Measurements from ENCODE around the gene TPPP2.
A peak's percentile ranks its signal among the peaks of the same experiment; 100 is the strongest.

TPPP2 gene

DNA sequence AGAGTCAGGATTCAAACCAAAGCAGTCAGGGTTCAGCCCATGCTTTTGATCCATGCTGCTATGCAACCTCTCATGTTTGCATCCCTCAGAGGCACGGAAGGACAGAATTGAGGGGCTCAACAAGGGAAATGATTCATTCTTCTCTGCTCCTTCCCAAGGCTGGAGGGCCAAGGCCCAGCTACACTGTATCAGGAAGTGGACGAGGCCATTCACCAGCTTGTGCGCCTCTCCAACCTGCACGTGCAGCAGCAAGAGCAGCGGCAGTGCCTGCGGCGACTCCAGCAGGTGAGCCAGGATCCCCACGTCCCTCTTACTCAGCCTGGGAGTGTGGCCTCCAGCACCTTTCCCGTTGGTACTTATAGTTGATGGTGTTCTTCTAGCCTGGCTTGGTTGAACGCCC is 48.7 kb downstream of the TPPP2 start:
- Histone ChIP-seq H3K4me2 (ENCODE audit: insufficient read depth, low read length, poor library complexity, severe bottlenecking) (no peak overlapping the region), H3K4me3 (ENCODE audit: low read length in 2 of 2) (no peak overlapping the region), H2BK5ac (ENCODE audit: low read length) (no peak overlapping the region), H4K91ac (ENCODE audit: low read depth, low read length, poor library complexity) (no peak overlapping the region), H3K4me1 (ENCODE audit: control insufficient read depth in 2 of 2, insufficient read depth in 1 of 2, low read depth in 1 of 2, low read length in 2 of 2) (no peaks in the 10 kb centered on the region), H2BK15ac (ENCODE audit: low read length) (no peak overlapping the region), H2BK120ac (ENCODE audit: low read depth, low read length) (no peak overlapping the region), H3K36me3 (replicated peaks in 1 of 2; ENCODE audit: control insufficient read depth in 2 of 2, insufficient read depth in 2 of 2, low read length in 2 of 2) (peaks cover 80 to 99% of the 10 kb centered on the region in 2 donors), H2BK12ac (ENCODE audit: low read length) (no peak overlapping the region), H3K27me3 (ENCODE audit: control insufficient read depth in 3 of 3, insufficient read depth in 3 of 3, low read depth in 1 of 3, low read length in 3 of 3) (no peaks in the 10 kb centered on the region), H2AFZ (ENCODE audit: low read length) (no peak overlapping the region), H3K18ac (ENCODE audit: low read length) (no peak overlapping the region), H2AK5ac (ENCODE audit: low read depth, low read length) (no peak overlapping the region), H3K27ac (replicated peaks; ENCODE audit: low read length) (no peak overlapping the region), H3K9ac (ENCODE audit: low read depth, low read length, poor library complexity) (no peak overlapping the region), H3K14ac (ENCODE audit: low read length) (no peak overlapping the region), H4K8ac (ENCODE audit: low read depth, low read length) (no peak overlapping the region), H3K79me1 (ENCODE audit: low read depth, low read length) (peaks cover 4% of the 10 kb centered on the region), H3K4ac (ENCODE audit: low read length) (no peak overlapping the region), H3K9me3 (replicated peaks in 1 of 2; ENCODE audit: control insufficient read depth in 2 of 2, insufficient read depth in 1 of 2, low read depth in 1 of 2, low read length in 2 of 2) (no peaks in the 10 kb centered on the region), H3K23ac (ENCODE audit: low read depth, low read length, poor library complexity) (no peak overlapping the region)
- no peak for DNase-seq (ENCODE audit: low spot score)
- no CpG with 5 or more reads among the region's 10 CpGs for WGBS, 2 donors (ENCODE audit: extremely low coverage in 2 of 2, insufficient read length in 2 of 2, insufficient replicate concordance in 1 of 2)

DNA sequence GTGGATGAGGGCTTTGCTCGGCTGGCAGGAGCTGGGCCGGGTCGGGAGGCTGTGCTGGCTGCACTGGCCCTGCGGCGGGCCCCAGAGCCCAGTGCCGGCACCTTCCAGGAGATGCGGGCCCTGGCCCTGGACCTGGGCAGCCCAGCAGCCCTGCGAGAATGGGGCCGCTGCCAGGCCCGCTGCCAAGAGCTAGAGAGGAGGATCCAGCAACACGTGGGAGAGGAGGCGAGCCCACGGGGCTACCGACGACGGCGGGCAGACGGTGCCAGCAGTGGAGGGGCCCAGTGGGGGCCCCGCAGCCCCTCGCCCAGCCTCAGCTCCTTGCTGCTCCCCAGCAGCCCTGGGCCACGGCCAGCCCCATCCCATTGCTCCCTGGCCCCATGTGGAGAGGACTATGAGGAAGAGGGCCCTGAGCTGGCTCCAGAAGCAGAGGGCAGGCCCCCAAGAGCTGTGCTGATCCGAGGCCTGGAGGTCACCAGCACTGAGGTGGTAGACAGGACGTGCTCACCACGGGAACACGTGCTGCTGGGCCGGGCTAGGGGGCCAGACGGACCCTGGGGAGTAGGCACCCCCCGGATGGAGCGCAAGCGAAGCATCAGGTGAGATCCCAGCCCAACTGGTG is 51.6 kb downstream of the TPPP2 start:
- Histone ChIP-seq H3K36me3 (replicated peaks in 1 of 2; ENCODE audit: control insufficient read depth in 2 of 2, insufficient read depth in 2 of 2, low read length in 2 of 2) (peaks cover 76 to 99% of the 10 kb centered on the region in 2 donors), H2BK5ac (ENCODE audit: low read length) (no peak overlapping the region), H3K4ac (ENCODE audit: low read length) (no peak overlapping the region), H2AK5ac (ENCODE audit: low read depth, low read length) (no peak overlapping the region), H2BK12ac (ENCODE audit: low read length) (no peak overlapping the region), H3K79me1 (ENCODE audit: low read depth, low read length) (no peaks in the 10 kb centered on the region), H3K9me3 (replicated peaks in 1 of 2; ENCODE audit: control insufficient read depth in 2 of 2, insufficient read depth in 1 of 2, low read depth in 1 of 2, low read length in 2 of 2) (peaks cover 0 to 3% of the 10 kb centered on the region in 2 donors), H3K27ac (replicated peaks; ENCODE audit: low read length) (no peak overlapping the region), H3K4me1 (ENCODE audit: control insufficient read depth in 2 of 2, insufficient read depth in 1 of 2, low read depth in 1 of 2, low read length in 2 of 2) (no peaks in the 10 kb centered on the region), H3K4me2 (ENCODE audit: insufficient read depth, low read length, poor library complexity, severe bottlenecking) (no peak overlapping the region), H4K91ac (ENCODE audit: low read depth, low read length, poor library complexity) (no peak overlapping the region), H2BK15ac (ENCODE audit: low read length) (no peak overlapping the region), H2BK120ac (ENCODE audit: low read depth, low read length) (no peak overlapping the region), H2AFZ (ENCODE audit: low read length) (no peak overlapping the region), H3K18ac (ENCODE audit: low read length) (no peak overlapping the region), H3K14ac (ENCODE audit: low read length) (no peak overlapping the region), H3K4me3 (ENCODE audit: low read length in 2 of 2) (no peak overlapping the region), H3K23ac (ENCODE audit: low read depth, low read length, poor library complexity) (peak overlapping the region; percentile 52), H3K9ac (ENCODE audit: low read depth, low read length, poor library complexity) (peak overlapping the region; percentile 45), H3K27me3 (ENCODE audit: control insufficient read depth in 3 of 3, insufficient read depth in 3 of 3, low read depth in 1 of 3, low read length in 3 of 3) (no peaks in the 10 kb centered on the region), H4K8ac (ENCODE audit: low read depth, low read length) (no peak overlapping the region)
- WGBS, 2 donors (ENCODE audit: extremely low coverage in 2 of 2, insufficient read length in 2 of 2, insufficient replicate concordance in 1 of 2): no CpG with 5 or more reads among the region's 30 CpGs
- DNase-seq (ENCODE audit: low spot score): no peak

Measured in neuronal stem cell (in vitro differentiated cells).